SK-N-SH treated with all-trans-retinoic acid at 6 μM for 48 hours (cell line): ENCODE results near the gene ITLN2.

Experiments used
- ATAC-seq: fragments of 200-7000 bp; cut with Tn5 transposase; 3 replicates; pipeline ENCODE4 v1.9.1; 2020; ENCODE audit warnings: mild to moderate bottlenecking, moderate library complexity
- ARNTL ChIP-seq: fragments of 450-650 bp; formaldehyde crosslinking; IDR thresholded peaks from 2 replicates; pipeline ENCODE4 v1.5.0; 2020; ENCODE audit warnings: low read depth, mild to moderate bottlenecking, moderate library complexity, borderline replicate concordance
- BACH2 ChIP-seq: fragments of 250-450 bp; sonication (Bioruptor Pico); IDR thresholded peaks from 2 replicates; pipeline ENCODE4 v1.9.0; 2021; ENCODE audit warnings: mild to moderate bottlenecking, borderline replicate concordance
- CSDC2 ChIP-seq: fragments of 250-450 bp; sonication (Bioruptor Pico); IDR thresholded peaks from 2 replicates; pipeline ENCODE4 v1.5.0; 2020; ENCODE audit warnings: mild to moderate bottlenecking, moderate library complexity
- ESRRG ChIP-seq: fragments of 250-450 bp; sonication (Bioruptor Pico); IDR thresholded peaks from 2 replicates; pipeline ENCODE4 v1.6.1; 2021; ENCODE audit warnings: mild to moderate bottlenecking
- GLIS3 ChIP-seq: fragments of 250-450 bp; sonication (Bioruptor Pico); IDR thresholded peaks from 2 replicates; pipeline ENCODE4 v1.5.0; 2020; ENCODE audit warnings: mild to moderate bottlenecking, moderate library complexity
- OSR1 ChIP-seq: fragments of 250-450 bp; sonication (Bioruptor Pico); IDR thresholded peaks from 2 replicates; pipeline ENCODE4 v1.8.0; 2022; ENCODE audit warnings: moderate library complexity, mild to moderate bottlenecking, inconsistent platforms
- PATZ1 ChIP-seq: fragments of 250-450 bp; sonication (Bioruptor Pico); IDR thresholded peaks from 2 replicates; pipeline ENCODE4 v1.8.0; 2020; ENCODE audit warnings: mild to moderate bottlenecking, moderate library complexity, borderline replicate concordance
- PPARA ChIP-seq: fragments of 250-450 bp; sonication (Bioruptor Pico); IDR thresholded peaks from 2 replicates; pipeline ENCODE4 v1.5.0; 2020; ENCODE audit warnings: mild to moderate bottlenecking, borderline replicate concordance
- RARB ChIP-seq: fragments of 250-450 bp; sonication (Bioruptor Pico); IDR thresholded peaks from 2 replicates; pipeline ENCODE4 v1.8.0; 2021; ENCODE audit warnings: mild to moderate bottlenecking, moderate library complexity
- SNAI2 ChIP-seq: fragments of 250-450 bp; sonication (Bioruptor Pico); IDR thresholded peaks from 2 replicates; pipeline ENCODE4 v1.5.0; 2020; ENCODE audit warnings: mild to moderate bottlenecking, moderate library complexity
- TCF4 ChIP-seq: fragments of 250-450 bp; sonication (Bioruptor Pico); IDR thresholded peaks from 2 replicates; pipeline ENCODE4 v1.8.0; 2021; ENCODE audit warnings: mild to moderate bottlenecking, moderate library complexity, borderline replicate concordance
- TOX ChIP-seq: fragments of 250-450 bp; sonication (Bioruptor Pico); IDR thresholded peaks from 2 replicates; pipeline ENCODE4 v1.8.0; 2021; ENCODE audit warnings: mild to moderate bottlenecking, moderate library complexity, borderline replicate concordance
- TSHZ2 ChIP-seq: fragments of 250-450 bp; sonication (Bioruptor Pico); IDR thresholded peaks from 2 replicates; pipeline ENCODE4 v1.5.0; 2020; ENCODE audit warnings: mild to moderate bottlenecking, moderate library complexity
- ZC3H10 ChIP-seq: fragments of 250-450 bp; sonication (Bioruptor Pico); IDR thresholded peaks from 2 replicates; pipeline ENCODE4 v1.5.1; 2021; ENCODE audit warnings: mild to moderate bottlenecking, moderate library complexity
- ZFP3 ChIP-seq: fragments of 250-450 bp; sonication (Bioruptor Pico); IDR thresholded peaks from 2 replicates; pipeline ENCODE4 v1.5.0; 2020; ENCODE audit warnings: mild to moderate bottlenecking, moderate library complexity
- ZFP30 ChIP-seq: fragments of 450-650 bp; formaldehyde crosslinking; IDR thresholded peaks from 2 replicates; pipeline ENCODE4 v1.5.0; 2022; ENCODE audit warnings: mild to moderate bottlenecking, moderate library complexity
- ZNF565 ChIP-seq: fragments of 450-650 bp; formaldehyde crosslinking; conservative IDR thresholded peaks from 2 replicates; pipeline ENCODE4 v1.5.0; 2020; ENCODE audit warnings: low read depth, mild to moderate bottlenecking, moderate library complexity
- ZNF70 ChIP-seq: fragments of 450-650 bp; formaldehyde crosslinking; IDR thresholded peaks from 2 replicates; pipeline ENCODE4 v1.5.0; 2020; ENCODE audit warnings: mild to moderate bottlenecking, moderate library complexity
- ZNF8 ChIP-seq: fragments of 450-650 bp; formaldehyde crosslinking; IDR thresholded peaks from 2 replicates; pipeline ENCODE4 v1.5.0; 2020; ENCODE audit warnings: mild to moderate bottlenecking, moderate library complexity
- TF ChIP-seq, protein P1 (sequence below): fragments of 250-450 bp; sonication (Bioruptor Pico); IDR thresholded peaks from 2 replicates; pipeline ENCODE4 v1.5.1; 2020; ENCODE audit warnings: low read depth, mild to moderate bottlenecking, moderate library complexity
- TF ChIP-seq, protein P2 (sequence below): fragments of 250-450 bp; sonication (Bioruptor Pico); IDR thresholded peaks from 2 replicates; pipeline ENCODE4 v1.5.1; 2021; ENCODE audit warnings: mild to moderate bottlenecking, moderate library complexity
- TF ChIP-seq, protein P3 (sequence below): fragments of 250-450 bp; sonication (Bioruptor Pico); IDR thresholded peaks from 2 replicates; pipeline ENCODE4 v1.8.0; 2021; ENCODE audit warnings: low read depth, mild to moderate bottlenecking, moderate library complexity, borderline replicate concordance

The ITLN2 gene

GRCh38 chr1:160973491-160973890 is 18.9 kb upstream of the ITLN2 start:
- ATAC-seq, result no peak
- TF ChIP-seq ZNF70 (CRISPR knock-in tag), result no peak
- no peak for TF ChIP-seq TOX
- TF ChIP-seq, protein P1, sequence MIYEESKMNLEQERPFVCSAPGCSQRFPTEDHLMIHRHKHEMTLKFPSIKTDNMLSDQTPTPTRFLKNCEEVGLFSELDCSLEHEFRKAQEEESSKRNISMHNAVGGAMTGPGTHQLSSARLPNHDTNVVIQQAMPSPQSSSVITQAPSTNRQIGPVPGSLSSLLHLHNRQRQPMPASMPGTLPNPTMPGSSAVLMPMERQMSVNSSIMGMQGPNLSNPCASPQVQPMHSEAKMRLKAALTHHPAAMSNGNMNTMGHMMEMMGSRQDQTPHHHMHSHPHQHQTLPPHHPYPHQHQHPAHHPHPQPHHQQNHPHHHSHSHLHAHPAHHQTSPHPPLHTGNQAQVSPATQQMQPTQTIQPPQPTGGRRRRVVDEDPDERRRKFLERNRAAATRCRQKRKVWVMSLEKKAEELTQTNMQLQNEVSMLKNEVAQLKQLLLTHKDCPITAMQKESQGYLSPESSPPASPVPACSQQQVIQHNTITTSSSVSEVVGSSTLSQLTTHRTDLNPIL (CRISPR knock-in tag), result no peak
- TF ChIP-seq ARNTL (CRISPR knock-in tag), result no peak
- no peak for TF ChIP-seq TCF4 (CRISPR knock-in tag)
- no peak for TF ChIP-seq CSDC2
- no peak for TF ChIP-seq SNAI2 (CRISPR knock-in tag)
- TF ChIP-seq ZFP3 (CRISPR knock-in tag), result no peak
- no peak for TF ChIP-seq ZFP30 (CRISPR knock-in tag)
- no peak for TF ChIP-seq BACH2 (CRISPR knock-in tag)
- TF ChIP-seq ZNF565 (CRISPR knock-in tag), result no peak
- no peak for TF ChIP-seq RARB (CRISPR knock-in tag)
- TF ChIP-seq, protein P2, sequence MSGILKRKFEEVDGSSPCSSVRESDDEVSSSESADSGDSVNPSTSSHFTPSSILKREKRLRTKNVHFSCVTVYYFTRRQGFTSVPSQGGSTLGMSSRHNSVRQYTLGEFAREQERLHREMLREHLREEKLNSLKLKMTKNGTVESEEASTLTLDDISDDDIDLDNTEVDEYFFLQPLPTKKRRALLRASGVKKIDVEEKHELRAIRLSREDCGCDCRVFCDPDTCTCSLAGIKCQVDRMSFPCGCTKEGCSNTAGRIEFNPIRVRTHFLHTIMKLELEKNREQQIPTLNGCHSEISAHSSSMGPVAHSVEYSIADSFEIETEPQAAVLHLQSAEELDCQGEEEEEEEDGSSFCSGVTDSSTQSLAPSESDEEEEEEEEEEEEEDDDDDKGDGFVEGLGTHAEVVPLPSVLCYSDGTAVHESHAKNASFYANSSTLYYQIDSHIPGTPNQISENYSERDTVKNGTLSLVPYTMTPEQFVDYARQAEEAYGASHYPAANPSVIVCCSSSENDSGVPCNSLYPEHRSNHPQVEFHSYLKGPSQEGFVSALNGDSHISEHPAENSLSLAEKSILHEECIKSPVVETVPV (CRISPR knock-in tag), result no peak
- TF ChIP-seq ZC3H10 (CRISPR knock-in tag), result no peak
- no peak for TF ChIP-seq PPARA (CRISPR knock-in tag)
- TF ChIP-seq TSHZ2 (CRISPR knock-in tag), result no peak
- TF ChIP-seq OSR1 (CRISPR knock-in tag), result no peak
- TF ChIP-seq, protein P3, sequence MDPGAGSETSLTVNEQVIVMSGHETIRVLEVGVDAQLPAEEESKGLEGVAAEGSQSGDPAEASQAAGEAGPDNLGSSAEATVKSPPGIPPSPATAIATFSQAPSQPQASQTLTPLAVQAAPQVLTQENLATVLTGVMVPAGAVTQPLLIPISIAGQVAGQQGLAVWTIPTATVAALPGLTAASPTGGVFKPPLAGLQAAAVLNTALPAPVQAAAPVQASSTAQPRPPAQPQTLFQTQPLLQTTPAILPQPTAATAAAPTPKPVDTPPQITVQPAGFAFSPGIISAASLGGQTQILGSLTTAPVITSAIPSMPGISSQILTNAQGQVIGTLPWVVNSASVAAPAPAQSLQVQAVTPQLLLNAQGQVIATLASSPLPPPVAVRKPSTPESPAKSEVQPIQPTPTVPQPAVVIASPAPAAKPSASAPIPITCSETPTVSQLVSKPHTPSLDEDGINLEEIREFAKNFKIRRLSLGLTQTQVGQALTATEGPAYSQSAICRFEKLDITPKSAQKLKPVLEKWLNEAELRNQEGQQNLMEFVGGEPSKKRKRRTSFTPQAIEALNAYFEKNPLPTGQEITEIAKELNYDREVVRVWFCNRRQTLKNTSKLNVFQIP (CRISPR knock-in tag), result no peak

GRCh38 chr1:160972939-160973338 is 18.3 kb upstream of the ITLN2 start:
- no peak; the same call in 2 of the 3 replicates for ATAC-seq

More at GRCh38 chr1:160972939-160973338, 18.3 kb upstream of the ITLN2 start:
- no peak for TF ChIP-seq CSDC2
- TF ChIP-seq ZNF70 (CRISPR knock-in tag), result no peak
- TF ChIP-seq SNAI2 (CRISPR knock-in tag), result no peak
- TF ChIP-seq TOX, result no peak
- TF ChIP-seq TCF4 (CRISPR knock-in tag), result no peak
- TF ChIP-seq ZNF565 (CRISPR knock-in tag), result no peak
- no peak for TF ChIP-seq ESRRG
- TF ChIP-seq OSR1 (CRISPR knock-in tag), result no peak
- no peak for TF ChIP-seq PATZ1 (CRISPR knock-in tag)
- TF ChIP-seq TSHZ2 (CRISPR knock-in tag), result no peak
- TF ChIP-seq ARNTL (CRISPR knock-in tag), result no peak
- TF ChIP-seq ZNF8, result no peak
- TF ChIP-seq RARB (CRISPR knock-in tag), result no peak
- TF ChIP-seq, protein P2 (CRISPR knock-in tag), result no peak
- no peak for TF ChIP-seq BACH2 (CRISPR knock-in tag)
- TF ChIP-seq GLIS3 (CRISPR knock-in tag), result no peak
